Measurements from ENCODE around the gene KPNB1. TPM values are rescaled to one million over a fixed set of nuclear protein-coding genes. Genes with fewer than 3 reads are reported as not detected.

The KPNB1 gene
- total and polyA plus RNA-seq, 2 of the 4 experiments (the other 2 are of a cell fraction), result 206 to 1,082 TPM

DNA sequence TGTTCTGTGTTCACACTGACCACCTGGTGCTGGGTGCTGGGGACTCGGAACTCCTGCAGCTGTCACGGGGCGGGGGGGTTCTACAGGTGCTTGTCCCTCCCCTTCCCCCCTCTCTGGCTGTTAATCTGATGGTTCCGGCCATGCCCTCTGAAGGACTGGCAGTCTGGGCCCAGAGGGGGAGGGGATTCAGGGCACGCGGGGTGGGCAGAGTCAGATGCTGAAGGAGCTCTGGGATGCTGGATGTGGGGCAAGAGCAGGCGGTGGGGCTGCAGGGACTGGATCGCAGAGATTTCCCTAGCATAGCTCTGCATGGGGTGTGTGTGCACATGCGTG, 78.0 kb downstream of the KPNB1 start:
- H3K27ac ChIP-seq (ENCODE audit: insufficient read depth, low read length), result no peak overlapping the region
- H3K14ac ChIP-seq (replicated peaks; ENCODE audit: low read depth, low read length), result no peak overlapping the region
- H2BK20ac ChIP-seq (ENCODE audit: low read depth, low read length), result no peak overlapping the region
- H3K4me3 ChIP-seq (ENCODE audit: insufficient read depth, low read depth, low read length), result no peak overlapping the region
- H2AK5ac ChIP-seq (ENCODE audit: low read depth, low read length), result no peak overlapping the region
- H3K4me2 ChIP-seq (ENCODE audit: low read depth, low read length), result no peak overlapping the region
- H2BK5ac ChIP-seq (ENCODE audit: low read depth, low read length, poor library complexity, severe bottlenecking), result no peak overlapping the region
- H3K4ac ChIP-seq (ENCODE audit: low read depth, low read length), result no peak overlapping the region
- dilution Hi-C loops (cut with HindIII; ENCODE audit: low sequenced_read_pairs, unreplicated experiment) (no loop called here), intact Hi-C loops (cut with micrococcal nuclease) (loop anchor here (10.0 kb wide), 1 partner anchor 47 kb away; no protein-coding TSS in a partner anchor), in situ Hi-C loops (cut with MboI; ENCODE audit: low sequenced_read_pairs) (no loop called here)
- H2BK120ac ChIP-seq (ENCODE audit: low read depth, low read length), result no peak overlapping the region
- no peaks in the 10 kb centered on the region for H3K4me1 ChIP-seq (ENCODE audit: control insufficient read depth, insufficient read depth, low read length)
- H3K27me3 ChIP-seq (ENCODE audit: control insufficient read depth, insufficient read depth, low read length), result peaks cover 90% of the 10 kb centered on the region
- H4K5ac ChIP-seq (ENCODE audit: low read depth, low read length), result no peak overlapping the region
- no peak overlapping the region for H4K8ac ChIP-seq (ENCODE audit: low read depth in 2 of 2, low read length in 2 of 2)
- H3K36me3 ChIP-seq (ENCODE audit: control insufficient read depth, insufficient read depth, low read length), result no peaks in the 10 kb centered on the region
- H4K20me1 ChIP-seq (ENCODE audit: insufficient read depth, low read length), result peaks cover 6% of the 10 kb centered on the region
- TF ChIP-seq RAD21 (IDR thresholded peaks at IDR 0.05; ENCODE audit: low read length), result no peak
- TF ChIP-seq, protein P1, sequence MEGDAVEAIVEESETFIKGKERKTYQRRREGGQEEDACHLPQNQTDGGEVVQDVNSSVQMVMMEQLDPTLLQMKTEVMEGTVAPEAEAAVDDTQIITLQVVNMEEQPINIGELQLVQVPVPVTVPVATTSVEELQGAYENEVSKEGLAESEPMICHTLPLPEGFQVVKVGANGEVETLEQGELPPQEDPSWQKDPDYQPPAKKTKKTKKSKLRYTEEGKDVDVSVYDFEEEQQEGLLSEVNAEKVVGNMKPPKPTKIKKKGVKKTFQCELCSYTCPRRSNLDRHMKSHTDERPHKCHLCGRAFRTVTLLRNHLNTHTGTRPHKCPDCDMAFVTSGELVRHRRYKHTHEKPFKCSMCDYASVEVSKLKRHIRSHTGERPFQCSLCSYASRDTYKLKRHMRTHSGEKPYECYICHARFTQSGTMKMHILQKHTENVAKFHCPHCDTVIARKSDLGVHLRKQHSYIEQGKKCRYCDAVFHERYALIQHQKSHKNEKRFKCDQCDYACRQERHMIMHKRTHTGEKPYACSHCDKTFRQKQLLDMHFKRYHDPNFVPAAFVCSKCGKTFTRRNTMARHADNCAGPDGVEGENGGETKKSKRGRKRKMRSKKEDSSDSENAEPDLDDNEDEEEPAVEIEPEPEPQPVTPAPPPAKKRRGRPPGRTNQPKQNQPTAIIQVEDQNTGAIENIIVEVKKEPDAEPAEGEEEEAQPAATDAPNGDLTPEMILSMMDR (conservative IDR thresholded peaks at IDR 0.05; ENCODE audit: low read depth, low read length), result no peak
- TF ChIP-seq BHLHE40 (IDR thresholded peaks at IDR 0.05; ENCODE audit: low read depth, low read length), result no peak
- TF ChIP-seq FOS (IDR thresholded peaks at IDR 0.05; ENCODE audit: low read depth, low read length), result no peak
- no peak for TF ChIP-seq NFE2L2 (IDR thresholded peaks at IDR 0.05; ENCODE audit: low read depth, low read length)
- TF ChIP-seq RCOR1 (IDR thresholded peaks at IDR 0.05; ENCODE audit: insufficient replicate concordance, low read length), result no peak
- TF ChIP-seq CEBPB (IDR thresholded peaks at IDR 0.05; ENCODE audit: low read depth, low read length), result no peak
- TF ChIP-seq, protein P2, sequence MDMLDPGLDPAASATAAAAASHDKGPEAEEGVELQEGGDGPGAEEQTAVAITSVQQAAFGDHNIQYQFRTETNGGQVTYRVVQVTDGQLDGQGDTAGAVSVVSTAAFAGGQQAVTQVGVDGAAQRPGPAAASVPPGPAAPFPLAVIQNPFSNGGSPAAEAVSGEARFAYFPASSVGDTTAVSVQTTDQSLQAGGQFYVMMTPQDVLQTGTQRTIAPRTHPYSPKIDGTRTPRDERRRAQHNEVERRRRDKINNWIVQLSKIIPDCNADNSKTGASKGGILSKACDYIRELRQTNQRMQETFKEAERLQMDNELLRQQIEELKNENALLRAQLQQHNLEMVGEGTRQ (IDR thresholded peaks at IDR 0.05; ENCODE audit: low read depth, low read length), result no peak
- no peak for TF ChIP-seq POLR2A (IDR thresholded peaks at IDR 0.05; ENCODE audit: low read depth, low read length)
- TF ChIP-seq SMC3 (IDR thresholded peaks at IDR 0.05; ENCODE audit: low read depth, low read length), result no peak
- no peak for TF ChIP-seq MAFK (IDR thresholded peaks at IDR 0.05; ENCODE audit: low read depth, low read length)
- TF ChIP-seq MXI1 (IDR thresholded peaks at IDR 0.05; ENCODE audit: borderline replicate concordance, low read depth, low read length), result no peak
- no peak for TF ChIP-seq RFX5 (IDR thresholded peaks at IDR 0.05; ENCODE audit: low read depth, low read length)
- no peak for TF ChIP-seq MAZ (IDR thresholded peaks at IDR 0.05; ENCODE audit: borderline replicate concordance, low read depth, low read length)
- TF ChIP-seq, protein P3, sequence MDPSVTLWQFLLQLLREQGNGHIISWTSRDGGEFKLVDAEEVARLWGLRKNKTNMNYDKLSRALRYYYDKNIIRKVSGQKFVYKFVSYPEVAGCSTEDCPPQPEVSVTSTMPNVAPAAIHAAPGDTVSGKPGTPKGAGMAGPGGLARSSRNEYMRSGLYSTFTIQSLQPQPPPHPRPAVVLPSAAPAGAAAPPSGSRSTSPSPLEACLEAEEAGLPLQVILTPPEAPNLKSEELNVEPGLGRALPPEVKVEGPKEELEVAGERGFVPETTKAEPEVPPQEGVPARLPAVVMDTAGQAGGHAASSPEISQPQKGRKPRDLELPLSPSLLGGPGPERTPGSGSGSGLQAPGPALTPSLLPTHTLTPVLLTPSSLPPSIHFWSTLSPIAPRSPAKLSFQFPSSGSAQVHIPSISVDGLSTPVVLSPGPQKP (IDR thresholded peaks at IDR 0.05; ENCODE audit: borderline replicate concordance, low read depth, low read length), result no peak
- TF ChIP-seq CHD1 (IDR thresholded peaks at IDR 0.05; ENCODE audit: low read depth, low read length), result no peak
- ChIA-PET CTCF (no interaction called here), POLR2A (ENCODE audit: unreplicated experiment) (interaction anchor here (0.6 kb wide), 1 partner anchor 16 kb away, joined by 3 read pairs; no protein-coding TSS in a partner anchor)
- no peak overlapping the region for H3K23ac ChIP-seq (ENCODE audit: low read depth, low read length)
- DNase-seq (no peak), ATAC-seq (ENCODE audit: low read depth) (no peak)
- BruUV-seq (replicated peaks), result no TSS peak
- H3K18ac ChIP-seq (ENCODE audit: low read depth, low read length), result no peak overlapping the region
- no peak overlapping the region for H3K9ac ChIP-seq (ENCODE audit: low read depth, low read length)
- H2AFZ ChIP-seq (replicated peaks; ENCODE audit: low read length, poor library complexity), result no peak overlapping the region
- H3K56ac ChIP-seq (ENCODE audit: extremely low read depth, insufficient read depth, low read length), result no peak overlapping the region
- no peak overlapping the region for H4K91ac ChIP-seq (ENCODE audit: insufficient read depth, low read depth, low read length)
- H3K9me3 ChIP-seq (ENCODE audit: control insufficient read depth, insufficient read depth, low read length), result no peaks in the 10 kb centered on the region
- H3K79me1 ChIP-seq (ENCODE audit: low read depth in 1 of 2, low read length in 2 of 2), result no peaks in the 10 kb centered on the region
- no peak overlapping the region for H2AK9ac ChIP-seq (replicated peaks; ENCODE audit: low read depth, low read length, poor library complexity)
- no CpG with 5 or more reads among the region's 9 CpGs for WGBS, 2 experiments (ENCODE audit: extremely low coverage in 2 of 2, insufficient read length in 1 of 2)
- H3K9me1 ChIP-seq (ENCODE audit: insufficient read depth, low read length), result no peaks in the 10 kb centered on the region
- no peak overlapping the region for H2BK15ac ChIP-seq (ENCODE audit: low read depth, low read length)

Data from IMR-90 (cell line).